HEK293 (cell line): Measurements from ENCODE around the gene LPO.

Experiments used
- CTCF ChIA-PET: fragments of 350-600 bp; formaldehyde crosslinking; extraction: SDS; loops from one replicate; lab custom pipeline; 2021; ENCODE audit warnings: antibody characterized with exemption; lab: Yijun Ruan, JAX
- POLR2A ChIA-PET: fragments of 300-600 bp; formaldehyde crosslinking; extraction: SDS; loops from one replicate; lab custom pipeline; 2020; ENCODE audit warnings: antibody characterized with exemption, inconsistent platforms; lab: Yijun Ruan, JAX
- H3K27ac ChIP-seq: fragments of 200-500 bp; sonication (Bioruptor generic); 2 replicates; pipeline ENCODE4 v1.5.1; 2014; ENCODE audit warnings: low read depth, low read length, control low read depth, inconsistent platforms; ENCODE audit errors: extremely low read depth
- H3K36me3 ChIP-seq, 2 experiments: fragments of 200-500 bp in 1 of 2; sonication (Bioruptor generic) in 1 of 2; 1 replicate in 1 of 2; 2 replicates in 1 of 2; pipeline ENCODE4 v1.5.1; 2014 to 2017; ENCODE audit warnings: inconsistent platforms in 2 of 2, low read length in 2 of 2; ENCODE audit not compliant: control insufficient read depth in 2 of 2, insufficient read depth in 1 of 2
- H3K4me1 ChIP-seq: fragments of 200-500 bp; sonication (Bioruptor generic); 2 replicates; pipeline ENCODE4 v1.5.1; 2014; ENCODE audit warnings: mild to moderate bottlenecking, low read length, inconsistent platforms; ENCODE audit not compliant: control insufficient read depth, insufficient read depth
- H3K4me3 ChIP-seq: 2 replicates; pipeline ENCODE4 v1.5.1; 2011; ENCODE audit warnings: low read depth, mild to moderate bottlenecking, control low read depth, low read length, moderate library complexity
- H3K9me3 ChIP-seq: fragments of 200-500 bp; sonication (Bioruptor generic); 2 replicates; pipeline ENCODE4 v1.5.1; 2014; ENCODE audit warnings: low read depth, low read length, inconsistent platforms; ENCODE audit not compliant: control insufficient read depth, insufficient read depth
- ZBTB10 ChIP-seq: fragments of 450-650 bp; formaldehyde crosslinking; IDR thresholded peaks from 2 replicates; pipeline ENCODE4 v1.5.1; 2016; ENCODE audit warnings: missing biosample characterization, missing genetic modification characterization
- ZFP69B ChIP-seq: fragments of 450-650 bp; formaldehyde crosslinking; IDR thresholded peaks from 2 replicates; pipeline ENCODE4 v1.5.1; 2016; ENCODE audit warnings: missing biosample characterization, missing genetic modification characterization
- ZNF223 ChIP-seq: fragments of 450-650 bp; formaldehyde crosslinking; IDR thresholded peaks from 2 replicates; pipeline ENCODE4 v1.5.1; 2016; ENCODE audit warnings: missing biosample characterization, missing genetic modification characterization
- ZNF23 ChIP-seq: fragments of 450-650 bp; formaldehyde crosslinking; IDR thresholded peaks from 2 replicates; pipeline ENCODE4 v1.5.1; 2016; ENCODE audit warnings: missing biosample characterization, missing genetic modification characterization, borderline replicate concordance
- ZNF280D ChIP-seq: fragments of 450-650 bp; formaldehyde crosslinking; IDR thresholded peaks from 2 replicates; pipeline ENCODE4 v1.5.1; 2016; ENCODE audit warnings: missing biosample characterization, missing genetic modification characterization
- ZNF292 ChIP-seq: fragments of 450-650 bp; formaldehyde crosslinking; IDR thresholded peaks from 2 replicates; pipeline ENCODE4 v1.5.1; 2016; ENCODE audit warnings: low read depth, missing biosample characterization, missing genetic modification characterization, borderline replicate concordance
- ZNF302 ChIP-seq: fragments of 450-650 bp; formaldehyde crosslinking; IDR thresholded peaks from 2 replicates; pipeline ENCODE4 v1.5.1; 2016; ENCODE audit warnings: missing biosample characterization, missing genetic modification characterization, low read depth
- ZNF37A ChIP-seq: fragments of 450-650 bp; IDR thresholded peaks from 2 replicates; pipeline ENCODE4 v1.5.1; 2018; ENCODE audit warnings: missing biosample characterization, missing genetic modification characterization
- ZNF626 ChIP-seq: fragments of 450-650 bp; sonication (Bioruptor Pico); formaldehyde crosslinking; IDR thresholded peaks from 2 replicates; pipeline ENCODE4 v1.5.1; 2018; ENCODE audit warnings: missing biosample characterization, missing genetic modification characterization, inconsistent platforms
- ZNF629 ChIP-seq: fragments of 450-650 bp; formaldehyde crosslinking; IDR thresholded peaks from 2 replicates; pipeline ENCODE4 v1.5.1; 2017; ENCODE audit warnings: missing biosample characterization, missing genetic modification characterization
- TF ChIP-seq, protein P1 (sequence below): fragments of 450-650 bp; formaldehyde crosslinking; IDR thresholded peaks from 2 replicates; pipeline ENCODE4 v1.5.1; 2016; ENCODE audit warnings: missing biosample characterization, missing genetic modification characterization

The LPO gene

GRCh38 chr17:58244963-58245362 is 6.6 kb downstream of the LPO start (continued):
- TF ChIP-seq ZNF223 (tag by site-specific recombination) = no peak
- no peak for TF ChIP-seq ZNF37A (tag by site-specific recombination)
- no peak for TF ChIP-seq ZNF292 (tag by site-specific recombination)
- TF ChIP-seq ZBTB10 = no peak
- no peak for TF ChIP-seq ZNF280D (tag by site-specific recombination)

- no peak for TF ChIP-seq ZNF23 (tag by site-specific recombination)
- TF ChIP-seq ZNF302 (tag by site-specific recombination) = no peak
- peak; percentile 42; the same call in 1 of the 2 replicates for TF ChIP-seq ZFP69B (tag by site-specific recombination)
- TF ChIP-seq ZNF626 = no peak
- Histone ChIP-seq H3K4me3 (no peak overlapping the region), H3K9me3 (no peaks in the 10 kb centered on the region), H3K36me3 (no peaks in the 10 kb centered on the region), H3K4me1 (no peaks in the 10 kb centered on the region), H3K27ac (no peak overlapping the region)
- ChIA-PET CTCF (interaction anchor here (0.6 kb wide), 1 partner anchor 71 kb away, joined by 3 read pairs; no protein-coding TSS in a partner anchor), POLR2A (no interaction called here)
Observed at GRCh38 chr17:58245428-58246103, 7.2 kb downstream of the LPO start.

DNA sequence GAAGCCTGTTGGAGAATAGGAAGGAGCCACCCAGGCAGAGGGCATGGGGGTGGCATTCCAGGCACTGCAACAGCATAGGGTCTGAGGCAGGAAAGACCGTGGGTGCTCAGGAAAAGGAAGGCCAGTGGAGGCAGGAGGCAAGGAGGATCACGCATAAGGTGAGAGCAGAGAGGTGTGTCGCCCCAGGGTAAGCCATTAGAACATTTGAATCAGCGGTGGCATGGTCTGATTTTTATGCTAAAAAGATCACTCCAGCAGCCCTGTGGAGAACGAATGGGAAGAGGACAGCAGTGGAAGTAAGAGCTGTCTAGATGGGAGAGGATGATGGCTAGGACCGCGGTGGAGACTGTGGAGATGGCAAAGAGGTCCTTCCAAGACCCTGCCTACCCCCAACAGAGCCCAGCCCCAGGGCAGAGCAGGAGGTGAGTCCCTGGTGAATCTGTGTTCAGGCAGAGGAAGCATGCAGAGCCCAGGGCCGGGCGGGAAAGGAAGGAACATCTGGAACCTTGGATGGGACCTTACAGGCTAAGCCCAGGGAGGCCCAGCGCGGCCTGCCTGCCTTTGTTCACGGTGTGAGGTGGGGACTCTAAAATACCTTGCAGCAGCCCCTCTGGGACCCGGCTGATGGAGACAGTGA is 7.8 kb downstream of the LPO start:
- no peaks in the 10 kb centered on the region for H3K4me1 ChIP-seq
- no peaks in the 10 kb centered on the region for H3K36me3 ChIP-seq
- no peak overlapping the region for H3K4me3 ChIP-seq
- TF ChIP-seq ZNF629 (tag by site-specific recombination) = no peak
- TF ChIP-seq, protein P1, sequence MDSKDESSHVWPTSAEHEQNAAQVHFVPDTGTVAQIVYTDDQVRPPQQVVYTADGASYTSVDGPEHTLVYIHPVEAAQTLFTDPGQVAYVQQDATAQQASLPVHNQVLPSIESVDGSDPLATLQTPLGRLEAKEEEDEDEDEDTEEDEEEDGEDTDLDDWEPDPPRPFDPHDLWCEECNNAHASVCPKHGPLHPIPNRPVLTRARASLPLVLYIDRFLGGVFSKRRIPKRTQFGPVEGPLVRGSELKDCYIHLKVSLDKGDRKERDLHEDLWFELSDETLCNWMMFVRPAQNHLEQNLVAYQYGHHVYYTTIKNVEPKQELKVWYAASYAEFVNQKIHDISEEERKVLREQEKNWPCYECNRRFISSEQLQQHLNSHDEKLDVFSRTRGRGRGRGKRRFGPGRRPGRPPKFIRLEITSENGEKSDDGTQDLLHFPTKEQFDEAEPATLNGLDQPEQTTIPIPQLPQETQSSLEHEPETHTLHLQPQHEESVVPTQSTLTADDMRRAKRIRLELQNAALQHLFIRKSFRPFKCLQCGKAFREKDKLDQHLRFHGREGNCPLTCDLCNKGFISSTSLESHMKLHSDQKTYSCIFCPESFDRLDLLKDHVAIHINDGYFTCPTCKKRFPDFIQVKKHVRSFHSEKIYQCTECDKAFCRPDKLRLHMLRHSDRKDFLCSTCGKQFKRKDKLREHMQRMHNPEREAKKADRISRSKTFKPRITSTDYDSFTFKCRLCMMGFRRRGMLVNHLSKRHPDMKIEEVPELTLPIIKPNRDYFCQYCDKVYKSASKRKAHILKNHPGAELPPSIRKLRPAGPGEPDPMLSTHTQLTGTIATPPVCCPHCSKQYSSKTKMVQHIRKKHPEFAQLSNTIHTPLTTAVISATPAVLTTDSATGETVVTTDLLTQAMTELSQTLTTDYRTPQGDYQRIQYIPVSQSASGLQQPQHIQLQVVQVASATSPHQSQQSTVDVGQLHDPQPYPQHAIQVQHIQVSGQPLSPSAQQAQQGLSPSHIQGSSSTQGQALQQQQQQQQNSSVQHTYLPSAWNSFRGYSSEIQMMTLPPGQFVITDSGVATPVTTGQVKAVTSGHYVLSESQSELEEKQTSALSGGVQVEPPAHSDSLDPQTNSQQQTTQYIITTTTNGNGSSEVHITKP (tag by site-specific recombination) = peak; percentile 73
- TF ChIP-seq, all 188 proteins: peak for 1
- Histone ChIP-seq H3K27ac (no peak overlapping the region), H3K9me3 (no peaks in the 10 kb centered on the region)
- CTCF ChIA-PET = interaction anchor here (0.7 kb wide), 1 partner anchor 92 kb away, joined by 4 read pairs; no protein-coding TSS in a partner anchor
- POLR2A ChIA-PET = no interaction called here
